C4-2B (cell line): Measurements from ENCODE around the gene FKBP3.

Experiments used
- H3K27ac ChIP-seq: fragments of 450-650 bp; 2 replicates; pipeline ENCODE4 v1.5.1; 2017
- ZFX ChIP-seq: fragments of 450-650 bp; IDR thresholded peaks from 2 replicates; pipeline ENCODE4 v1.6.1; 2017
- TF ChIP-seq, protein P1 (sequence below): fragments of 450-650 bp; conservative IDR thresholded peaks from 2 replicates; pipeline ENCODE4 v1.5.1; 2017; ENCODE audit warnings: mild to moderate bottlenecking

The FKBP3 gene

DNA sequence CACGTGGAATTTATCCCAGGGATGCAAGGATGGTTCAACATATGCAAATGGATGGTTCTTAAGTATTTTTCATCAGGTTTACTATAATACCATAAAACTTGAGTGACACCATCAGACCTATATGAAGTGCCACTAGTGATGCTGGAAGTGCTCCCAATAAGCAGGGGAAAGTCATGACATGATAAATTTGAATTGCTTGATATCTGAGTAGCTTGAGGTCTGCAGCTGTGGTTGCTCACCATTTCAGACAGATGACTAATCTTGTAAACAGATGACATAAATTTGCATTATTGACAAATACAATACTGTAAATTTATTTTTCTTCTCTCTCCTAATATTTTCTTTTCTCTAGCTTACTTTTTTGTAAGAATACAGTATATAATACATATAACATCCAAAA, 64.1 kb downstream of the FKBP3 start:
- TF ChIP-seq, protein P1, sequence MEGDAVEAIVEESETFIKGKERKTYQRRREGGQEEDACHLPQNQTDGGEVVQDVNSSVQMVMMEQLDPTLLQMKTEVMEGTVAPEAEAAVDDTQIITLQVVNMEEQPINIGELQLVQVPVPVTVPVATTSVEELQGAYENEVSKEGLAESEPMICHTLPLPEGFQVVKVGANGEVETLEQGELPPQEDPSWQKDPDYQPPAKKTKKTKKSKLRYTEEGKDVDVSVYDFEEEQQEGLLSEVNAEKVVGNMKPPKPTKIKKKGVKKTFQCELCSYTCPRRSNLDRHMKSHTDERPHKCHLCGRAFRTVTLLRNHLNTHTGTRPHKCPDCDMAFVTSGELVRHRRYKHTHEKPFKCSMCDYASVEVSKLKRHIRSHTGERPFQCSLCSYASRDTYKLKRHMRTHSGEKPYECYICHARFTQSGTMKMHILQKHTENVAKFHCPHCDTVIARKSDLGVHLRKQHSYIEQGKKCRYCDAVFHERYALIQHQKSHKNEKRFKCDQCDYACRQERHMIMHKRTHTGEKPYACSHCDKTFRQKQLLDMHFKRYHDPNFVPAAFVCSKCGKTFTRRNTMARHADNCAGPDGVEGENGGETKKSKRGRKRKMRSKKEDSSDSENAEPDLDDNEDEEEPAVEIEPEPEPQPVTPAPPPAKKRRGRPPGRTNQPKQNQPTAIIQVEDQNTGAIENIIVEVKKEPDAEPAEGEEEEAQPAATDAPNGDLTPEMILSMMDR = no peak
- no peak for TF ChIP-seq ZFX
- H3K27ac ChIP-seq = no peak overlapping the region

DNA sequence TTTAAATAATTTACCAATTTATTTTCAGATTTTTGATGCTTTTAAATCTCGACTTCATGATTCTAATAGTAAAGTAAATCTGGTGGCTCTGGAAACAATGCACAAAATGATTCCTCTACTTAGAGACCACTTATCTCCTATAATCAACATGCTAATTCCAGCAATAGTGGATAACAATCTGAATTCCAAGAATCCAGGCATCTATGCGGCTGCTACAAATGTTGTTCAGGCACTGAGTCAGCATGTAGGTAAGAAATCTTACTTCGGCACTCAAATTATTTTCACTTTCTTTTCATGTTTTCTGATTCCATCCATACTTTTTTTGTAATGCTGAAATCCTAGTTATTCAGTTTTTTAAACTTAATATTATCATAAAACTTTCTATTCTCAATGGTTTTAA, 65.9 kb downstream of the FKBP3 start:
- TF ChIP-seq, protein P1 = no peak
- TF ChIP-seq ZFX = no peak
- H3K27ac ChIP-seq = no peak overlapping the region

DNA sequence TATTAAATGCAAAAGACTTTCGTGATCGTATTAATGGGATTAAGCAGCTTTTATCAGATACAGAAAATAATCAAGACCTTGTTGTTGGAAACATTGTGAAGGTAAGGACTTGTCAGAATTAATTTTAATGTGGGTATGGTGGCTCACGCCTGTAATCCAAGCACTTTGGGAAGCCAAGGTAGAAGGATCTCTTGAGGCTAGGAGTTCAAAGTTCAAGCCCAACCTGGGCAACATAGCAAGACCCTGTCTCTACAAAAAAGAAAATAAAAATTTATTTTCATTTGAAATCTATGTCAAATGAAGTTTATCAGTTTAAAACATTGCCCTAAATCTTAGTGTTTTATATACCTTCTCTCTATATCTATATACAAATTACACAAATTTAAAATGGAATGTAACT, 67.6 kb downstream of the FKBP3 start:
- TF ChIP-seq ZFX = no peak
- TF ChIP-seq, protein P1 = no peak
- no peak overlapping the region for H3K27ac ChIP-seq

DNA sequence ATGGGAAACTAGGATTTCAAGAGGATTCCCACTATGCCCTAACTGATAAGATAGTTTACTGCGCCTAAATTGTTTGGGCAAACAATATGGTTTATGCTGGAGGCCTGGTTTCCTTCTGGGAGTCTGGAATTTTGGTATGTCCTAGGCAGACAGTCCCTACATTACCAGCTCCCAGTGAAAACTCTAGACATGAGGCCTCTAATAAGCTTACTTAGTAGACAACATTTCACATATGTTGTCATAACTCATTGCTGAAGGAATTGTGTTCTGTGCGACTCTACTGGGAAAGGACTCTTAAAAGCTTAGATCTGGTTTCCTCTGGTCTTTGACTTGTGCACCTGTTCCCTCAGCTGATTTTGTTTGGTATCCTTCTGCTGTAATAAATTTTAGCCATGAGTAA, 68.3 kb downstream of the FKBP3 start:
- no peak for TF ChIP-seq ZFX
- TF ChIP-seq, protein P1 = no peak
- H3K27ac ChIP-seq = no peak overlapping the region
